Activated effector memory CD4-positive, alpha-beta T cell treated with anti-CD3 and anti-CD28 coated beads, Interleukin-2, amount 50 U/mL, for 16 hours (primary cell): ENCODE measurements around the gene PCTP.

Source experiments
- DNase-seq: peaks from one replicate; pipeline ENCODE4 v3.0.0-alpha.2; 2020

Gene PCTP

GRCh38 chr17:55750750-55751657, at the start of gene PCTP:
PCTP (plus strand) TSS chr17:55751051; CDS start chr17:55751104, 53 bp downstream.
- DNase-seq = peak; percentile 93

- no peak for DNase-seq
Observed at GRCh38 chr17:55702150-55702549, 48.7 kb upstream of the PCTP start.

GRCh38 chr17:55704401-55704800, 46.5 kb upstream of the PCTP start:
- DNase-seq = no peak

GRCh38 chr17:55705847-55706246, 45.0 kb upstream of the PCTP start:
- DNase-seq = no peak

- no peak for DNase-seq
Observed at GRCh38 chr17:55706808-55707773, 43.8 kb upstream of the PCTP start.

DNA sequence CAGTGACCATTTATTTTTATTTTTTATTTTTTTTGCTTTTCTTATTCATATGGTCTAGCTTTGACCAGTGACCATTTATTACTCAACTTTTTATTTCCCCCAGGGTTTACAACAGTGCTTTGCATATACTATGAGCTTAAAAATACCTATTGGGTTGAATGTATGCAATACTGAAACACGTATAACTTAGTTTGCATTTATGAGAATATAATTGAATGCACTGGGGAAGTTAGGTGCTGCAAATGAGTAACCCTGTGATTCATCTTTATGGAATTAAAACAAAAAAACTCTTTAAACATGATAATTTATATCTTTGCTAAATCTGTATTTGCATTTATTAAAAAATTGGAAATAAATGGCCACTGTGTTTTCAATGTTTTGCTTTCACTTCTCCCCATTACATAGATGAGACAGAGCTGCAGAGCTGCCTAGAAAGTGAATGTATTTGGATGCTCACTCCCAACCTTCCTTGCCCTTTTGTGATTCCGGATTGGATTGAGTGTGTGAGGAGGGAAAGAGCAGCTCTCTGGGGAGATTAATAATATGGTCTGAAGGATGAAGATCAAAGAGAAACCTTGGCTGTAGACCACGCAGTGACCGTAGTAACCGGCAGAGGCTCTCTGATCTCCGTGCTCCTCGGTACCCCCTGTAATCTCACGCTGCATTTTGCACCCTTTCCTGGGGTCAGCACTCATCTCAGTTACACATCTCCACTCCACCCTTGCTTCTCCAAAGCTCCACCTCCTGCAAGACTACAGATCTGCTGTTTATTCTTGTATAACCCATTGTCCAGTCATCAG, 42.5 kb upstream of the PCTP start:
- no peak for DNase-seq

DNA sequence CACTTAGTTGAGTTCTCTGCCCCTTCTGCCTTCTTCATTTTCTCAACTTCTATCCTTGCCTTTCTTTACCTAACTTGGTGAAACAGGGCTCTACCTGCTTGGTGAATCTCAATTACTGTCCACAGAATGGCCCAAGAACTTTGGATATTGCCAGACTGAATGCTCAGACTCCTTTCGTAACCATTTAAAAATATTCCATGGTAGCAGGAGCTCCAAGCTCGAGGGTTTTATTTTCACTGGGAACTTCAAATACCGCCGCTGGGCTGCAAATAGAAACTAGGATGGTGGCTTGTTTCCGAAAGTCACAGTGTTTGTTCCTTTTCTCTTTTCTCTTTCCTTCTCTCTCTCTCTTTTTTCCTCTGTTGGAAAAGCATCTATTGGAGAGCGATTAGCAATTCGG, 41.4 kb upstream of the PCTP start:
- no peak for DNase-seq

DNA sequence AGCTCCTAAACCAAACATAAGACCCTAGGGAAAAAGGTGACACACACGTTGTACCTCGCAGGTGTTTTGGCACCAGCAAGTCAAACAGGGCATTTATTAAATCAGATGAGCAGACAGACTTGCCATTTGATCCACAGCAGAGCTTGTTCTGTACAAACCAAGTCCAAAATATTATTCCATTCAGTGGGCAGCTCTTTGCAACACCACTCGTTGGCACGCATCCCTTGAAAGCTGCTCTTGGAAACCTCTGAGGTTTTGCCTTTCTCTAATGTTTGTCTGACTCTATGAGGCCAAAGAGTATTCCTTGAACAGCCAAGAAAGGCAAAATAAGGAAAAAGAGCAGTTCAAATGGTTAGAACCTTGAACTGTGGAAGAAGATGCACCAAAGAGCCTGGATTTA, 40.9 kb upstream of the PCTP start:
- DNase-seq = no peak

GRCh38 chr17:55710410-55710809, 40.4 kb upstream of the PCTP start:
- DNase-seq = no peak

GRCh38 chr17:55710829-55711496, 39.9 kb upstream of the PCTP start:
- DNase-seq = no peak

DNA sequence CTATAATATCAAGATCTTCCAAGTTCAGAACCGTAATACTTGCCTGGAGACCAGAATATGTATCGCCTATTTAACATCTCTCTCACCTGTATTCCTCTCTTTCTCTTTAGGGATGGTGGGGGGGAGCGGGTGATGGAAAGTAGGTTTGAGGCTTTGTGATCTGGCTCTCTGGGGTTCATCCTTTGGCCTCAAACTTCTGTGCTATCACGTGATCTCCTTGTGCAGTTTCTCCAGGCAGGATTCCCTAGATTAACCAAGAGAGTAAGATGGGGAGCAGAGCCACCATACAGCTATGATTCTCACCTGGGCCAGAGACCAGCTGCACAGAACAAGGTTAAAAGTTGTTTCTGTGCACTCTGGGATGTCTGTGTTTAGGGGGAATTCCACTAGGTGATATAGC, 33.4 kb upstream of the PCTP start:
- DNase-seq = no peak

- DNase-seq = peak; percentile 86
Observed at GRCh38 chr17:55717898-55718735, 32.7 kb upstream of the PCTP start.

- no peak for DNase-seq
Observed at GRCh38 chr17:55720919-55721836, 29.7 kb upstream of the PCTP start.

DNA sequence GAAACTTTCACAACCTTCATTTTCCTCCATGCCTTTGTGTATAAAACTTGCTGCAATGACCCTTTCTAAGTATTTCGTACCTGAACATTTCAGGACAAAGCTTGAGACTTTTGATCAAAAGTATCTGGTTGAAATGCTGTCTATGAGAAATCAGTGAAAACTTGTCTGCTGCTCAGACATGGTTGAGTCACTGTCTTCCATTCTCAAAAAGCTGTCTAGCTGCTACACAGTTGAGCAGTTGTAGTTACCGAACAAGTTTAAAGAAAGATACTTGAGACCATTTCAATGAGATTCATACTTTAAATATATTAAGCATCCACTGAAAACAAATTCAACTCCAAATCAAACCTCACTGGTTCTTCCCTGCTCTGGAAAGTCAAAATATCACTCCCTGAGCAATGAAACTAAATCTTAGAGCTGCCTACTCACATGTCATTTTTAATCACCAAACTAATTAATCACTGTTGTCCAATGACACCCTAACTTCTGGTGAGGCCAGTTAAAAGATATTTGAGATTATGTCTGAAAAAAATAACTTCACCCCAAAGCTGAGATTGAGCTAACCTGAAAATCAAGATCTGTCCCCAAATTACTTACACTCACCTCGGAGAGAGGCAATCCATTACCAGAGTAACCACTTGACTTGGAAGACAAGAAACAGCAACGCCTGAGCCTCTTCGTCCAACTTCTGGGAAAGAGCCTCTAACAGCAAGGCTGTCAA, 28.7 kb upstream of the PCTP start:
- DNase-seq = no peak

DNA sequence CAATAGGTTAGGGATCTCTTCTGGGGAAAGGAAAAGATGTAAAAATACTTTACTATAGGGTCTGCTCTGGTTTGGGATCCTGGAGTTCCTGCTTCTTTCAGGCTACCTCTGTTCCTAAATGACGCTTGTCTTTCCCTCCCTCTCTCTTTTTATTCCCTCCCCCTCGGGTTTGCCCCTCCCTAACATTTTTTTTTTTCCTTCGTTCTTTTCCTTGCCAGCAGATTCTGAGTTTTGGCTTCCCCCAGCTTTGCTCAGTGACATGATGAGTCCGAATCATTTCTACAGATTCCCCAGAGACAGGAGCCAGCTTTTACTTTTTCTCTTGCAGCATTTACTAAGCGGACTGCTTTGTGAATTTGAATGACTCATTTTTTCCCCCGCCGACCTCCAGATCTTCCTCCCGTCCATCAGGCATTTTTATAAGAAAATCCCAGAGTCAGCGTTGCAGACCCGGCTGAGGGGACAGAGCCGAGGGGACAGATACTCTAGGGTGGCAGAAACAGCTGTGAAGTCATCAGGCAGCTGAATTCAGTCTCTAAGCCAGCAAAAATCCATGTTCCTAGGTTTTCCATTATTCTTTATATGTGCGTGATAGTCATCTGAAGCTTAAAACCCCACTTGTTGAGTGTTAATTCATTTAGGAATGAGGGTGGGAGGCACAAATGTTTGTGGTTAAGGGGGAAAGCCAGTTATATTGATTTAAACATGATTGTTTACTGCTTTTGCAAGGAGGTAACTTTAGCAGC, 27.9 kb upstream of the PCTP start, which contains the start of gene TMEM100:
Gene TMEM100 (minus strand): TSS at position 123 of the 746 bp plus-strand sequence. CDS start 1,794 bp downstream, outside the sequence.
- DNase-seq = no peak

DNA sequence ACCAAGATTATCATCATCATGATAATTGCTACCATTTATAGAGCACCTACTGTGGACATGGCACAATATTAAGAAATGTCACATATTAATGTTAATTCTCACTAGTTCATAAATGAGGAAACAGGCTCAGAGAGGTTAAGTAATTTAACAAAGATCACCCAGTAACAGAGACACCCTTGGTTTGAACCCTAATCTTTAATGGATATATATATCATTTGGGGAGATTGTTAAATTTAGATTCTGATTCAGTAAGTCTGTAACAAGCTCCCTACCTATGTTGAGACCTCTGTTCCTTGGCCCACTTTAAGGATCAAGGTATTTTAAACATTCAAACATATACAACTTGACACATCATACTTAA, 27.4 kb upstream of the PCTP start:
- DNase-seq = no peak

GRCh38 chr17:55726440-55726839, 24.4 kb upstream of the PCTP start:
- DNase-seq = no peak

- DNase-seq = no peak
Observed at GRCh38 chr17:55727275-55727674, 23.6 kb upstream of the PCTP start.

- no peak for DNase-seq
Observed at GRCh38 chr17:55727920-55728319, 22.9 kb upstream of the PCTP start.
